Right atrium auricular region (tissue), 2 donors: Measurements from ENCODE around the gene PLEKHM2. TPM values are rescaled to one million over a fixed set of nuclear protein-coding genes. Genes with fewer than 3 reads are reported as not detected.

Experiments used
- DNase-seq: peaks from one replicate; pipeline ENCODE4 v3.0.0-alpha.2; 2019; ENCODE audit warnings: low spot score
- H3K27ac ChIP-seq, 2 donors: fragments of 200-600 bp; sonication (generic); 1 replicate in 1 of 2; 2 replicates in 1 of 2; pipeline ENCODE4 v1.5.1; 2016 to 2019
- H3K27me3 ChIP-seq, 2 donors: fragments of 200-600 bp; sonication (generic); one replicate each; pipeline versions ENCODE4 v1.5.1 to v1.6.0; 2017 to 2019
- H3K36me3 ChIP-seq: fragments of 200-600 bp; sonication (generic); one replicate; pipeline ENCODE4 v1.5.1; 2016
- H3K4me1 ChIP-seq, 2 donors: fragments of 200-600 bp; sonication (generic); one replicate each; pipeline versions ENCODE4 v1.5.1 to v1.6.0; 2017 to 2019
- H3K4me3 ChIP-seq, 2 donors: fragments of 200-600 bp; sonication (generic); 1 replicate in 1 of 2; 2 replicates in 1 of 2; pipeline ENCODE4 v1.5.1; 2017 to 2019; ENCODE audit warnings: mild to moderate bottlenecking in 1 of 2, moderate library complexity in 1 of 2
- H3K9me3 ChIP-seq, 2 donors: fragments of 200-600 bp; sonication (generic); one replicate each; pipeline ENCODE4 v1.5.1; 2019
- total RNA-seq, 2 donors: library from RNA; depleted of rRNA; stranded (reverse); fragments of >200 nt; gene quantifications; one replicate each; pipeline ENCODE4 v1.1.0, GENCODE V29; 2016
- TF ChIP-seq, protein P1 (sequence below), 2 donors: fragments of 200-600 bp; sonication (generic); IDR thresholded peaks; one replicate each; pipeline ENCODE4 v1.5.1; 2019; ENCODE audit warnings: antibody characterized with exemption in 2 of 2

PLEKHM2 gene
- total RNA-seq, 2 donors from 2014 or later: 53.6 to 78.1 TPM

DNA sequence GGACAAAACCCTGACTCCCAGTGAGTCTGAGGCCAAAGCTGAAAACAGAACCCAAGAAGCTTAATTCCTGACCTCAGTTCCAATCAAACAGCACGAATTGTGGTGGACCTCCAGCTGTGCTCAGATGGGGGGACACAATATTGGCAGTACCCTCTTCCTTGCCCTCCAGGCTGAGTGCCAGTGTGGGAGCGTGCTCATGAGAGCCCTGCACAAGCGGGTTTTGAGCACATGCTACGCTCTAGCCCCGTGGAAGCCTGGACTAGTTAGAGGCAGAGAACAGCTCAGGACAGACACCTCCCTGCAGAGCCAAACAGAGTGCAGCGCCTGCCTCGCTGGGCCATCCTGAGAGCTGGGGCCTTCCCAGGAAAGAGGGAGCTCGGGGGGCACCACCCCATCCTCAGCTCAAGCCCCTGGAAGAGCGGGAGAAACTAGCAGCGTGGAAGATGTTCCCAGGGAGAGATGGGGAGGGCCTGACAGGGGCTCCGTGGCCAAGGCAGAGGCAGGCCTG is 49.2 kb downstream of the PLEKHM2 start:
- TF ChIP-seq, protein P1, sequence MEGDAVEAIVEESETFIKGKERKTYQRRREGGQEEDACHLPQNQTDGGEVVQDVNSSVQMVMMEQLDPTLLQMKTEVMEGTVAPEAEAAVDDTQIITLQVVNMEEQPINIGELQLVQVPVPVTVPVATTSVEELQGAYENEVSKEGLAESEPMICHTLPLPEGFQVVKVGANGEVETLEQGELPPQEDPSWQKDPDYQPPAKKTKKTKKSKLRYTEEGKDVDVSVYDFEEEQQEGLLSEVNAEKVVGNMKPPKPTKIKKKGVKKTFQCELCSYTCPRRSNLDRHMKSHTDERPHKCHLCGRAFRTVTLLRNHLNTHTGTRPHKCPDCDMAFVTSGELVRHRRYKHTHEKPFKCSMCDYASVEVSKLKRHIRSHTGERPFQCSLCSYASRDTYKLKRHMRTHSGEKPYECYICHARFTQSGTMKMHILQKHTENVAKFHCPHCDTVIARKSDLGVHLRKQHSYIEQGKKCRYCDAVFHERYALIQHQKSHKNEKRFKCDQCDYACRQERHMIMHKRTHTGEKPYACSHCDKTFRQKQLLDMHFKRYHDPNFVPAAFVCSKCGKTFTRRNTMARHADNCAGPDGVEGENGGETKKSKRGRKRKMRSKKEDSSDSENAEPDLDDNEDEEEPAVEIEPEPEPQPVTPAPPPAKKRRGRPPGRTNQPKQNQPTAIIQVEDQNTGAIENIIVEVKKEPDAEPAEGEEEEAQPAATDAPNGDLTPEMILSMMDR (IDR thresholded peaks at IDR 0.05): no peak
- Histone ChIP-seq H3K27ac (no peak overlapping the region), H3K4me1 (peaks cover 0 to 34% of the 10 kb centered on the region in 2 donors), H3K27me3 (no peaks in the 10 kb centered on the region), H3K4me3 (no peak overlapping the region), H3K9me3 (no peaks in the 10 kb centered on the region), H3K36me3 (peaks cover 69% of the 10 kb centered on the region)
- DNase-seq: no peak

GRCh38 chr1:15733726-15734226 is 49.7 kb downstream of the PLEKHM2 start:
- H3K27ac ChIP-seq: no peak overlapping the region
- peaks cover 64% of the 10 kb centered on the region for H3K36me3 ChIP-seq
- TF ChIP-seq, protein P1 (IDR thresholded peaks at IDR 0.05): no peak

GRCh38 chr1:15734296-15734695 is 50.2 kb downstream of the PLEKHM2 start:
- no peak overlapping the region for H3K27ac ChIP-seq
- no peaks in the 10 kb centered on the region for H3K9me3 ChIP-seq
- H3K4me3 ChIP-seq: no peak overlapping the region
- DNase-seq: no peak
- TF ChIP-seq, protein P1 (IDR thresholded peaks at IDR 0.05): no peak
- H3K36me3 ChIP-seq: peaks cover 59% of the 10 kb centered on the region
- H3K4me1 ChIP-seq: peaks cover 0 to 34% of the 10 kb centered on the region in 2 donors
- no peaks in the 10 kb centered on the region for H3K27me3 ChIP-seq

More at GRCh38 chr1:15733726-15734226, 49.7 kb downstream of the PLEKHM2 start:
- Histone ChIP-seq H3K9me3 (no peaks in the 10 kb centered on the region), H3K4me3 (no peak overlapping the region), H3K4me1 (peaks cover 0 to 34% of the 10 kb centered on the region in 2 donors), H3K27me3 (no peaks in the 10 kb centered on the region)
- DNase-seq: no peak

- no peak for DNase-seq
- Histone ChIP-seq H3K36me3 (peaks cover 53% of the 10 kb centered on the region), H3K27ac (peak overlapping the region; percentile 76 to 94), H3K4me3 (no peak overlapping the region), H3K4me1 (peaks cover 0 to 34% of the 10 kb centered on the region in 2 donors), H3K9me3 (no peaks in the 10 kb centered on the region), H3K27me3 (no peaks in the 10 kb centered on the region)
- TF ChIP-seq, protein P1 (IDR thresholded peaks at IDR 0.05): no peak
Measured at GRCh38 chr1:15734901-15735300, 50.8 kb downstream of the PLEKHM2 start.

- no peaks in the 10 kb centered on the region for H3K27me3 ChIP-seq
- no peak for DNase-seq
- H3K4me1 ChIP-seq: peaks cover 0 to 34% of the 10 kb centered on the region in 2 donors
- H3K27ac ChIP-seq: peak overlapping the region; percentile 76 to 94
- no peaks in the 10 kb centered on the region for H3K9me3 ChIP-seq
- peaks cover 47% of the 10 kb centered on the region for H3K36me3 ChIP-seq
- H3K4me3 ChIP-seq: no peak overlapping the region
- TF ChIP-seq, protein P1 (IDR thresholded peaks at IDR 0.05): no peak
Measured at GRCh38 chr1:15735304-15736037, 51.4 kb downstream of the PLEKHM2 start.
